Renal cortex interstitium (tissue), 11 donors: ENCODE data around the gene TNFRSF12A. TPM values are rescaled to one million over a fixed set of nuclear protein-coding genes. Genes with fewer than 3 reads are reported as not detected.
A peak's percentile ranks its signal among the peaks of the same experiment; 100 is the strongest.

Experiments
- DNase-seq, 11 donors: peaks; one replicate each; pipeline ENCODE4 v3.0.0-alpha.2; 2013; ENCODE audit warnings: low read depth in 9 of 11, low spot score in 4 of 11; ENCODE audit errors: extremely low read depth in 1 of 11
- polyA plus RNA-seq, 3 donors: library from polyadenylated mRNA; unstranded; fragments of 120-200 nt; gene quantifications; one replicate each; pipeline ENCODE4 v1.2.1, GENCODE V29; 2013; ENCODE audit not compliant: insufficient read length in 3 of 3

The TNFRSF12A gene
- polyA plus RNA-seq, 3 donors = 6.7 to 17.6 (median 12.9) TPM

GRCh38 chr16:3004781-3005284 lies 15.3 kb upstream of the TNFRSF12A start:
- DNase-seq = no peak

GRCh38 chr16:3007059-3007956 lies 12.9 kb upstream of the TNFRSF12A start:
- DNase-seq = no peak

- DNase-seq = no peak
Measured at GRCh38 chr16:3007957-3008689, 12.0 kb upstream of the TNFRSF12A start.

GRCh38 chr16:3008690-3009037 lies 11.5 kb upstream of the TNFRSF12A start:
- DNase-seq = no peak

GRCh38 chr16:3009568-3010390 lies 10.4 kb upstream of the TNFRSF12A start:
- peak in 4 of 11 donors; percentile 63 to 75 (median 68) for DNase-seq

GRCh38 chr16:3010510-3010909 lies 9.7 kb upstream of the TNFRSF12A start:
- DNase-seq = no peak

- DNase-seq = peak in 2 of 11 donors; percentile 58 to 66
Measured at GRCh38 chr16:3012246-3012645, 7.9 kb upstream of the TNFRSF12A start.

- no peak for DNase-seq
Measured at GRCh38 chr16:3012828-3013420, 7.2 kb upstream of the TNFRSF12A start, which contains the start of gene CLDN9. Gene CLDN9, plus strand, starts transcription at chr16:3012923. Its CDS starts 440 bp downstream, at chr16:3013363.

GRCh38 chr16:3013491-3013951 lies 6.6 kb upstream of the TNFRSF12A start:
- no peak for DNase-seq

GRCh38 chr16:3013998-3014690 lies 6.0 kb upstream of the TNFRSF12A start:
- no peak for DNase-seq

- no peak for DNase-seq
Measured at GRCh38 chr16:3014971-3015370, 5.2 kb upstream of the TNFRSF12A start.

- DNase-seq = no peak
Measured at GRCh38 chr16:3015865-3016521, 4.2 kb upstream of the TNFRSF12A start.

- DNase-seq = no peak
Measured at GRCh38 chr16:3017344-3017743, 2.8 kb upstream of the TNFRSF12A start.

- DNase-seq = peak in 1 of 11 donors; percentile 62
Measured at GRCh38 chr16:3017794-3018506, 2.2 kb upstream of the TNFRSF12A start, which contains the start of gene CLDN6. Gene CLDN6, minus strand, starts transcription at chr16:3018183. Its CDS starts 2,162 bp downstream, at chr16:3016021.

- no peak for DNase-seq
Measured at GRCh38 chr16:3019594-3020246, 448 bp upstream of the TNFRSF12A start.
